SW 1271 (cell line): Measurements from ENCODE around the gene LGALS3BP.
"Not testable (repeated sequence)": the region's sequence is repeated elsewhere in the genome, so short reads cannot be mapped to it uniquely, and the experiment has no call there.

ENCODE experiments used
- DNase-seq, 2 experiments: peaks; one replicate each; lab custom pipeline; 2025; lab: John Stamatoyannopoulos, UW

The LGALS3BP gene

GRCh38 chr17:78979780-78980623 lies at the start of gene LGALS3BP:
Gene LGALS3BP (minus strand): TSS chr17:78979923. CDS start chr17:78977191, 2,732 bp downstream.
- DNase-seq, result peak; percentile 48 to 83

GRCh38 chr17:79028496-79029326 lies 49.0 kb upstream of the LGALS3BP start:
- DNase-seq, result no peak

- no peak for DNase-seq
These were observed 48.3 kb upstream of the LGALS3BP start for GRCh38 chr17:79027925-79028491.

GRCh38 chr17:79027274-79027924 lies 47.7 kb upstream of the LGALS3BP start:
- DNase-seq, result no peak

- DNase-seq, result peak in 1 of 2 experiments; percentile 54
These were observed 46.9 kb upstream of the LGALS3BP start for GRCh38 chr17:79026376-79027273.

- DNase-seq, result no peak
These were observed 45.4 kb upstream of the LGALS3BP start for GRCh38 chr17:79024901-79025737.

GRCh38 chr17:79023886-79024771 lies 44.4 kb upstream of the LGALS3BP start, which contains the start of gene C1QTNF1:
Gene C1QTNF1 (plus strand): TSS chr17:79024169. CDS start chr17:79043969, 19,800 bp downstream.
- no peak for DNase-seq

GRCh38 chr17:79023180-79023705 lies 43.5 kb upstream of the LGALS3BP start:
- no peak for DNase-seq

- no peak for DNase-seq
These were observed 42.8 kb upstream of the LGALS3BP start for GRCh38 chr17:79022507-79022991.

GRCh38 chr17:79021929-79022328 lies 42.2 kb upstream of the LGALS3BP start:
- not testable (repeated sequence) for DNase-seq

- DNase-seq, result no peak
These were observed 41.0 kb upstream of the LGALS3BP start for GRCh38 chr17:79020631-79021301.

- peak in 1 of 2 experiments; percentile 50 for DNase-seq
These were observed 40.2 kb upstream of the LGALS3BP start for GRCh38 chr17:79019632-79020584.

GRCh38 chr17:79019261-79019631 lies 39.5 kb upstream of the LGALS3BP start:
- no peak for DNase-seq

GRCh38 chr17:79018370-79018695 lies 38.6 kb upstream of the LGALS3BP start:
- DNase-seq, result no peak

- DNase-seq, result no peak
These were observed 38.0 kb upstream of the LGALS3BP start for GRCh38 chr17:79017546-79018369.

GRCh38 chr17:79014158-79014758 lies 34.5 kb upstream of the LGALS3BP start:
- DNase-seq, result no peak
